ENCODE data around the gene SMAD3.

SMAD3 gene

GRCh38 chr15:67198157-67198754 is 132.9 kb downstream of the SMAD3 start:
- DNase-seq (ENCODE audit: low spot score), result no peak

GRCh38 chr15:67199391-67199790 is 134.0 kb downstream of the SMAD3 start:
- no peak for DNase-seq (ENCODE audit: low spot score)

GRCh38 chr15:67199881-67200763 is 134.7 kb downstream of the SMAD3 start:
- DNase-seq (ENCODE audit: low spot score), result no peak

GRCh38 chr15:67201136-67201535 is 135.7 kb downstream of the SMAD3 start:
- DNase-seq (ENCODE audit: low spot score), result no peak

- no peak for DNase-seq (ENCODE audit: low spot score)
Observed at GRCh38 chr15:67202091-67202490, 136.7 kb downstream of the SMAD3 start.

GRCh38 chr15:67202991-67203390 is 137.6 kb downstream of the SMAD3 start:
- no peak for DNase-seq (ENCODE audit: low spot score)

GRCh38 chr15:67207555-67208207 is 142.3 kb downstream of the SMAD3 start:
- DNase-seq (ENCODE audit: low spot score), result no peak

GRCh38 chr15:67208396-67208795 is 143.0 kb downstream of the SMAD3 start:
- no peak for DNase-seq (ENCODE audit: low spot score)

- DNase-seq (ENCODE audit: low spot score), result no peak
Observed at GRCh38 chr15:67210555-67211168, 145.3 kb downstream of the SMAD3 start.

GRCh38 chr15:67212684-67213367 is 147.4 kb downstream of the SMAD3 start:
- no peak for DNase-seq (ENCODE audit: low spot score)

GRCh38 chr15:67215102-67215501 is 149.7 kb downstream of the SMAD3 start:
- DNase-seq (ENCODE audit: low spot score), result no peak

- no peak for DNase-seq (ENCODE audit: low spot score)
Observed at GRCh38 chr15:67216859-67217258, 151.5 kb downstream of the SMAD3 start.

- DNase-seq (ENCODE audit: low spot score), result no peak
Observed at GRCh38 chr15:67218428-67218827, 153.0 kb downstream of the SMAD3 start.

GRCh38 chr15:67219288-67219687 is 153.9 kb downstream of the SMAD3 start:
- DNase-seq (ENCODE audit: low spot score), result no peak

GRCh38 chr15:67224889-67225288 is 159.5 kb downstream of the SMAD3 start:
- no peak for DNase-seq (ENCODE audit: low spot score)

- DNase-seq (ENCODE audit: low spot score), result peak; percentile 69
Observed at GRCh38 chr15:67225336-67225735, 159.9 kb downstream of the SMAD3 start.

- no peak for DNase-seq (ENCODE audit: low spot score)
Observed at GRCh38 chr15:67227431-67227830, 162.0 kb downstream of the SMAD3 start.

GRCh38 chr15:67227846-67228245 is 162.4 kb downstream of the SMAD3 start:
- DNase-seq (ENCODE audit: low spot score), result no peak

- no peak for DNase-seq (ENCODE audit: low spot score)
Observed at GRCh38 chr15:67228286-67228685, 162.9 kb downstream of the SMAD3 start.

GRCh38 chr15:67230504-67230903 is 165.1 kb downstream of the SMAD3 start:
- DNase-seq (ENCODE audit: low spot score), result no peak

- DNase-seq (ENCODE audit: low spot score), result no peak
Observed at GRCh38 chr15:67232591-67232990, 167.2 kb downstream of the SMAD3 start.
